Cardiac muscle cell (in vitro differentiated cells and primary cell): ENCODE measurements around the gene NPIPB8. TPM values are rescaled to one million over a fixed set of nuclear protein-coding genes. Genes with fewer than 3 reads are reported as not detected.
"Not testable (repeated sequence)": the region's sequence is repeated elsewhere in the genome, so short reads cannot be mapped to it uniquely, and the experiment has no call there.

ENCODE experiments used
- DNase-seq, 2 donors: peaks; one replicate each; pipeline versions ENCODE4 v3.0.0 to v3.0.0-alpha.2; 2010 to 2017; ENCODE audit warnings: low read depth in 1 of 2, low spot score in 1 of 2
- H3K27ac ChIP-seq: fragments of 200-600 bp; sonication (generic); 2 replicates; pipeline ENCODE4 v1.5.1; 2016
- H3K27me3 ChIP-seq: fragments of 200-600 bp; sonication (generic); 2 replicates; pipeline ENCODE4 v1.6.0; 2016; ENCODE audit warnings: control low read depth
- H3K36me3 ChIP-seq: fragments of 200-600 bp; sonication (generic); 2 replicates; pipeline ENCODE4 v1.5.1; 2016; ENCODE audit warnings: control low read depth
- H3K4me1 ChIP-seq: fragments of 200-600 bp; sonication (generic); 2 replicates; pipeline ENCODE4 v1.8.1; 2017; ENCODE audit warnings: low read depth, mild to moderate bottlenecking, mixed run types
- H3K4me3 ChIP-seq: fragments of 200-600 bp; sonication (generic); 2 replicates; pipeline ENCODE4 v1.5.1; 2016; ENCODE audit warnings: mild to moderate bottlenecking
- H3K9me3 ChIP-seq: fragments of 200-600 bp; sonication (generic); 2 replicates; pipeline ENCODE4 v1.5.1; 2017; ENCODE audit warnings: low read depth, mild to moderate bottlenecking, control low read depth
- CTCF ChIP-seq: IDR thresholded peaks from 2 replicates; pipeline ENCODE4 v1.5.1; 2012; ENCODE audit warnings: low read depth, mild to moderate bottlenecking, low read length
- polyA plus RNA-seq: library from polyadenylated mRNA; unstranded; fragments of >200 nt; fragmentation: Nextera tagmentation; extraction: Ambion mirVana; gene quantifications from 2 replicates; pipeline ENCODE4 v1.2.1, GENCODE V29; 2016
- total RNA-seq: library from RNA; depleted of rRNA; stranded (reverse); fragments of >200 nt; gene quantifications from 2 replicates; pipeline ENCODE4 v1.2.3, GENCODE V29; 2016

NPIPB8 gene
- total and polyA plus RNA-seq, 2 experiments from 2014 or later: 1.4 TPM; not detected in 1

- not testable (repeated sequence) for H3K4me3 ChIP-seq, H3K9me3 ChIP-seq, H3K27me3 ChIP-seq, H3K36me3 ChIP-seq
- Histone ChIP-seq H3K4me1 (peaks cover 13% of the 10 kb centered on the region), H3K27ac (peak overlapping the region; percentile 78)
- DNase-seq: peak in 1 of 2 donors; percentile 60
Observed at GRCh38 chr16:28608867-28609596, 28.8 kb upstream of the NPIPB8 start.

GRCh38 chr16:28609631-28610594 is 28.0 kb upstream of the NPIPB8 start, which contains the start of gene SULT1A1:
SULT1A1 (minus strand) TSS chr16:28610044; CDS start chr16:28608855, 1,189 bp downstream.
- TF ChIP-seq CTCF: no peak
- peak; percentile 21 to 76 for DNase-seq
- no peaks in the 10 kb centered on the region for H3K36me3 ChIP-seq
- no peaks in the 10 kb centered on the region for H3K9me3 ChIP-seq
- H3K27me3 ChIP-seq: no peaks in the 10 kb centered on the region
- peaks cover 13% of the 10 kb centered on the region for H3K4me1 ChIP-seq
- peak within 1 kb of the TSS; percentile 78 for H3K27ac ChIP-seq
- H3K4me3 ChIP-seq: no peak within 1 kb of the TSS

- Histone ChIP-seq H3K4me1 (peaks cover 13% of the 10 kb centered on the region), H3K27me3 (no peaks in the 10 kb centered on the region), H3K9me3 (no peaks in the 10 kb centered on the region), H3K4me3 (no peak overlapping the region), H3K27ac (peak overlapping the region; percentile 28), H3K36me3 (no peaks in the 10 kb centered on the region)
- no peak for DNase-seq
- TF ChIP-seq CTCF: no peak
Observed at GRCh38 chr16:28610595-28611191, 27.2 kb upstream of the NPIPB8 start.

- H3K4me1 ChIP-seq: peaks cover 13% of the 10 kb centered on the region
- DNase-seq, H3K27ac ChIP-seq, H3K27me3 ChIP-seq, H3K36me3 ChIP-seq, H3K9me3 ChIP-seq, H3K4me3 ChIP-seq: not testable (repeated sequence)
Observed at GRCh38 chr16:28612359-28613280, 25.2 kb upstream of the NPIPB8 start.

- not testable (repeated sequence) for DNase-seq, H3K36me3 ChIP-seq, H3K4me3 ChIP-seq, H3K27me3 ChIP-seq, H3K9me3 ChIP-seq, H3K27ac ChIP-seq
- peaks cover 13% of the 10 kb centered on the region for H3K4me1 ChIP-seq
Observed at GRCh38 chr16:28613912-28614311, 24.0 kb upstream of the NPIPB8 start.

GRCh38 chr16:28614561-28614960 is 23.3 kb upstream of the NPIPB8 start:
- H3K4me3 ChIP-seq, DNase-seq, H3K27me3 ChIP-seq, H3K9me3 ChIP-seq, H3K36me3 ChIP-seq, H3K27ac ChIP-seq: not testable (repeated sequence)
- H3K4me1 ChIP-seq: peaks cover 12% of the 10 kb centered on the region
